ENCODE measurements around the gene NOP14. TPM values are rescaled to one million over a fixed set of nuclear protein-coding genes. Genes with fewer than 3 reads are reported as not detected.
"Not testable (repeated sequence)": the region's sequence is repeated elsewhere in the genome, so short reads cannot be mapped to it uniquely, and the experiment has no call there.

The NOP14 gene
- total RNA-seq, 1 experiment from 2014 or later: 19.2 TPM

DNA sequence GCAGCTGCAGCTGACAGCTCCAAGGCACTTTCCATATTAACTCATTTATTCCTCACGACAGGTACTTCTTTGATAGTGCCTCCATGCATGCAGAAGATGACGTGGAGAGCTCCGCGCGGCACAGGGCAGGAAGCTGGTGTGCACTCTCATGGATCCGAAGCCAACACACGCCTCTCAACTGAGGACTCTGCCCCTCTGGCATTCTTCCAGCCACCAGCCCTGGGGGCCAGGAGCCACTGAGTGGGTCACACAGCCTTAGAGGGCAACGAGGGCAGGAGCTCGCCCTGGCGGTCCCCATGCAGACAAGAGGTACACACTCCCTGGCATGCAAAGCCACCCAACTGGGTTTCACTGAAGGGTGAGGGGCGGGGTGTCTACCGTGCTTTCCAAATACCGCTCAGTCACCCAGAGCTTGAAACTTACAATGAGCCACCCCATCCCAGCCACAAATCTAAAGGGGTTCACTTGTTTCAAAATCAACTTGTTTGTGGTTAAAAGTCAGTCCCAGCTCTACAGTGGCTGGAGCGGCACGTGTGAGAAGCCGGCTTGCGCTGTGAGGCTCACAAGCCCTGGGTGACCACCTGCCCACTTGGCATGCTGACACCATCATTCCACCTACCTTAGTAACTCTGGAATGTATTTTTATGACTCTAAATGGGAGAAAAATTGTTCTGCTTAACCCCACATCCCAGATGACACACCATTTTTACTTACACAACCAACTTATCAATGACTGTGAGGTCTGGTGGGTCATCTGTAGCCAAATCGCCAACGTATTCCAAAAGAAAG, 16.2 kb downstream of the NOP14 start:
- DNase-seq: no peak
- Histone ChIP-seq H3K36me3 (ENCODE audit: insufficient read depth, low read length) (peaks cover 56% of the 10 kb centered on the region), H3K9ac (ENCODE audit: low read length) (no peak overlapping the region), H3K9me2 (replicated peaks; ENCODE audit: insufficient read depth, low read length) (no peaks in the 10 kb centered on the region), H3K27me3 (ENCODE audit: low read length) (no peaks in the 10 kb centered on the region), H3K4me3 (ENCODE audit: low read length) (no peak overlapping the region), H2AFZ (ENCODE audit: low read length) (no peak overlapping the region), H3K79me2 (ENCODE audit: low read length) (peaks cover 13% of the 10 kb centered on the region; the same call in 1 of the 2 replicates), H3K4me2 (ENCODE audit: low read depth, low read length, poor library complexity, severe bottlenecking) (no peak overlapping the region), H3K27ac (ENCODE audit: low read length) (no peak overlapping the region), H3K9me3 (ENCODE audit: low read length) (no peaks in the 10 kb centered on the region), H3K4me1 (ENCODE audit: low read length) (no peaks in the 10 kb centered on the region), H4K20me1 (ENCODE audit: insufficient read depth, low read depth, low read length) (peaks cover 15% of the 10 kb centered on the region; the same call in 1 of the 2 replicates)

DNA sequence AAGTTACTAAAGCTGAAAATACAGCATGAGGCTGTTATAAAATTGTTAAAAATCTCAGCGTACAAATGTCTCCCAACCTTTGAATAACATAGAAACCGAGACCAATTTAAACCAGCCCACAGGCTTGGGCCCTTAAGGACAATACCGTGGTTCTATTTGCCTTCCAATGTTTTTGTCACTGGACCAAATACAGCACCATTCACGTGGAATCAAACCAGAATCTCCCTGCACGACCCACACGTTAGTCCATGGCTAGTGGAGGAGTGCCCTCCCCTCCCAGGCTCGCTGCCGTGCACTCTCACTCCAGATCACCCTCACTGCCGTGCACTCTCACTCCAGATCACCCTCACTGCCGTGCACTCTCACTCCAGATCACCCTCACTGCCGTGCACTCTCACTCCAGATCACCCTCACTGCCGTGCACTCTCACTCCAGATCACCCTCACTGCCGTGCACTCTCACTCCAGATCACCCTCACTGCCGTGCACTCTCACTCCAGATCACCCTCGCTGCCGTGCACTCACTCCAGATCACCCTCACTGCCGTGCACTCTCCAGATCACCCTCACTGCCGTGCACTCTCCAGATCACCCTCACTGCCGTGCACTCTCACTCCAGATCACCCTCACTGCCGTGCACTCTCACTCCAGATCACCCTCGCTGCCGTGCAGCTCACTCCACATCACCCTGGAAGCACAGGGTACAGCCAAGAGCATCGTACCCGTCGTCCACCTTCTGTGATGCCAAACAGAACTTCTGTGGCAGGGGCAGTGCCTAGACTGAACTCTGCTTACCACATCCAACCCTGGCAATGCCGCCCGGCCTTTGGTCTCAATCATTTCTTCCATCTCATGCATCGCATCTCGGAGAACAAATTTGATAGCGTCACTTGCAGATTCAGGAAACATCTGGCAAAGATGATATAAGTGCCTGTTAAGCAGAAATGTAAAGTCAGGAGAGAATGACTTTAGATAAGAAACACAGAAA, 17.3 kb downstream of the NOP14 start:
- H3K4me3 ChIP-seq (ENCODE audit: low read length); H3K27ac ChIP-seq (ENCODE audit: low read length); H3K79me2 ChIP-seq (ENCODE audit: low read length); H3K9ac ChIP-seq (ENCODE audit: low read length); H2AFZ ChIP-seq (ENCODE audit: low read length); H3K27me3 ChIP-seq (ENCODE audit: low read length); H3K4me2 ChIP-seq (ENCODE audit: low read depth, low read length, poor library complexity, severe bottlenecking); H3K9me2 ChIP-seq (replicated peaks; ENCODE audit: insufficient read depth, low read length); H3K9me3 ChIP-seq (ENCODE audit: low read length); H3K4me1 ChIP-seq (ENCODE audit: low read length); DNase-seq: not testable (repeated sequence)
- Histone ChIP-seq H3K36me3 (ENCODE audit: insufficient read depth, low read length) (peaks cover 57% of the 10 kb centered on the region), H4K20me1 (ENCODE audit: insufficient read depth, low read depth, low read length) (peaks cover 13% of the 10 kb centered on the region; the same call in 1 of the 2 replicates)

DNA sequence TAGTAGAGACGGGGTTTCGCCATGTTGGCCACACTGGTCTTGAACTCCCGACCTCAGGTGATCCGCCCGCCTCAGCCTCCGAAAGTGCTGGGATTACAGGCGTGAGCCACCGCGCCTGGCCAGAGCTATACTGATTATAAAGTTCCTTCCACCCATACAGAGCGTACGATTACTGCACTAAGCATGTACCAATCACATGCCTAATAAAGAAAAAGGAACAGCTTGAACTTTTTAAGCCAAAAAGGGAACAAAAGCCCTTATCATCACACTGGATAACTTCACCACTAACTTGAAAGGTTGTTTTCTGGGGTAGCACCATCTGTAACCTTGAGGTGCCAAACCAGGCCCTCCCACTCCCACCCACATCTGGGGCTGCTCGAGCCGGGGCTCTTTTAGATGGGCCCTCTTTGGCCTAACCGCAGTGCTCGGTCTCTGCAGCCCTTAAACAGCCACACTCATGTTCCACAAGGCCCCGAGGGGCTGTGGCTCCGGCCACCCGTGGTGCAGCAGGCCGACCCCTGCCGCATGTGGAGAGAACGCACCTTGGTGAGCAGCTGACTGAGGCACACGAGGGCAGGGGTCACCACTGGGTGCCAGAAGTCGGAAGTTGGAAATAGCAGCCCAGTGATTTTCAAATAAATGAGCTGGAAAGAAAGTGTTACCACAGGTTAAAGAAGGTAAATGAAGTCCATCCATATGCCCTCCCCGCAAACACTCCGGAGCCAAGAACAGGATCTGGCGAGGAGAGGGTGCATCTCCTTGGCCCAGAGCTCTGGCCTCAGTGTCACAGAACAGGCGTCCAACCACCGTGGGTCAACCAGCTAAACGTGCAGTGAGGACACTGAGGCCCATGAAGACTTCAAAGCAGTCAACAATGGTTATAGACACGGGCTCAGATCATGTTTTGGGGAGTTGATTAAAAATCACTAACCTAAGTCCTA, 18.4 kb downstream of the NOP14 start:
- no peak overlapping the region for H3K9ac ChIP-seq (ENCODE audit: low read length)
- peaks cover 17% of the 10 kb centered on the region; the same call in 1 of the 2 replicates for H4K20me1 ChIP-seq (ENCODE audit: insufficient read depth, low read depth, low read length)
- H3K36me3 ChIP-seq (ENCODE audit: insufficient read depth, low read length): peaks cover 52% of the 10 kb centered on the region
- H3K4me1 ChIP-seq (ENCODE audit: low read length): no peaks in the 10 kb centered on the region
- no peak overlapping the region for H3K4me3 ChIP-seq (ENCODE audit: low read length)
- H3K9me2 ChIP-seq (replicated peaks; ENCODE audit: insufficient read depth, low read length): no peaks in the 10 kb centered on the region
- no peaks in the 10 kb centered on the region for H3K9me3 ChIP-seq (ENCODE audit: low read length)
- H3K27me3 ChIP-seq (ENCODE audit: low read length): no peaks in the 10 kb centered on the region
- H3K4me2 ChIP-seq (ENCODE audit: low read depth, low read length, poor library complexity, severe bottlenecking): no peak overlapping the region
- DNase-seq: no peak
- H3K79me2 ChIP-seq (ENCODE audit: low read length): 0 out of 2 replicates have a peak, but pooled peaks cover 4% of the 10 kb centered on the region
- no peak overlapping the region for H3K27ac ChIP-seq (ENCODE audit: low read length)
- H2AFZ ChIP-seq (ENCODE audit: low read length): no peak overlapping the region

DNA sequence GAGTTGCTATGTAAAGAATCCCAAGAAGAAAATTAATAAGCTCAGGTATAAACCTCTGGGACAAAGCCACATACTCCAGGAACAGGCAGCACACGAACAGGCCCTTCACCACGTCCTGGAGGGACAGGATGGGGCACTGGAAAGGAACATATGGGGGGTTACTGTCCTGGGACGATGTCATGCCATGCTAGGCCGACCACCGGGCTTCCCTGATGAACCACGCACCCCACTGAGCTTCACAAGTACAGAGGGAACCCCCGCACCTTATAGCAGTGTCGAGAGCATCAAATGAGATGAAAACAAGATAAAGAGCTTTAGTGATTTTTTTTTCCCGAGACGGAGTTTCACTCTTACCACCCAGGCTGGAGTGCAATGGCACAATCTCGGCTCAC, 19.1 kb downstream of the NOP14 start:
- H3K27ac ChIP-seq (ENCODE audit: low read length): no peak overlapping the region
- no peak overlapping the region for H3K4me2 ChIP-seq (ENCODE audit: low read depth, low read length, poor library complexity, severe bottlenecking)
- no peaks in the 10 kb centered on the region for H3K79me2 ChIP-seq (ENCODE audit: low read length)
- H3K4me1 ChIP-seq (ENCODE audit: low read length): no peaks in the 10 kb centered on the region
- peaks cover 53% of the 10 kb centered on the region for H3K36me3 ChIP-seq (ENCODE audit: insufficient read depth, low read length)
- H3K9me2 ChIP-seq (replicated peaks; ENCODE audit: insufficient read depth, low read length): no peaks in the 10 kb centered on the region
- no peak overlapping the region for H2AFZ ChIP-seq (ENCODE audit: low read length)
- no peak overlapping the region for H3K9ac ChIP-seq (ENCODE audit: low read length)
- H3K9me3 ChIP-seq (ENCODE audit: low read length): no peaks in the 10 kb centered on the region
- DNase-seq: no peak
- H4K20me1 ChIP-seq (ENCODE audit: insufficient read depth, low read depth, low read length): peaks cover 17% of the 10 kb centered on the region; the same call in 1 of the 2 replicates
- H3K4me3 ChIP-seq (ENCODE audit: low read length): no peak overlapping the region
- no peaks in the 10 kb centered on the region for H3K27me3 ChIP-seq (ENCODE audit: low read length)

DNA sequence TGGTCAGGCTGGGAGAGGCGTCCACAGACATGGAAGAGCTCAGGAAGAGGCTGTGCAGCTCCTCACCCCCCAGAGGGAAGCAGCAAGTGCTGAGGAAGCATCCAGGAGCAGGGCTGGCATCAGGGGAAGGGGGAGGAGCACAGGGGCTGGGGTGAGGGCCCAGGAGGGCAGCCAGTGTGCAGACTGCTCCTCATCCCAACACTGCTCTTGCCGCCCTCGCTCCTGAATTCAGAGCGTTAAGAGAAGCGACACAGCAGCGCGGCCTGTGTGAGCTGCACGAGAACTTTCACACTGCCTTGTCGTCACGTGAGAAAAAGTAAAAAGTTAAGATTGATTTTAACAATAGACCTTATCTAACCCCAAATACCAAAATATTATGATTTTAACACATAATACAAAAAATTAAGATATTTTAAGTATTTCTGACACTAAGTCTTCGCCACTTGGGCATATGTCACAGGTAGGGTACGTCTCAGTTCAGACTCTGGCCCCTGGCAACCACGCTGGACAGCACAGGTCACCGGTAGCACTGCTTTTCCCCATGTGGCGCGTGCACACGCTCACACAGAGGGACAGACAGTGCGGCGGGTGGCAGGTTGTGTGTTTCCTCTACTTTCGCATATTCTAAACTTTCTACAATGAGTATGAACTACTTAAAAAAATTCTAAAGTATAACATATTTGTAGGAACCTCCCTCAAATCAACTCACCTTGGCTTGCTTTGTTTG, 19.7 kb downstream of the NOP14 start:
- no peaks in the 10 kb centered on the region for H3K79me2 ChIP-seq (ENCODE audit: low read length)
- no peak overlapping the region for H3K4me2 ChIP-seq (ENCODE audit: low read depth, low read length, poor library complexity, severe bottlenecking)
- no peak overlapping the region for H3K9ac ChIP-seq (ENCODE audit: low read length)
- H3K27me3 ChIP-seq (ENCODE audit: low read length): no peaks in the 10 kb centered on the region
- H3K9me3 ChIP-seq (ENCODE audit: low read length): no peaks in the 10 kb centered on the region
- DNase-seq: no peak
- no peak overlapping the region for H2AFZ ChIP-seq (ENCODE audit: low read length)
- H3K4me1 ChIP-seq (ENCODE audit: low read length): no peaks in the 10 kb centered on the region
- H3K9me2 ChIP-seq (replicated peaks; ENCODE audit: insufficient read depth, low read length): no peaks in the 10 kb centered on the region
- no peak overlapping the region for H3K27ac ChIP-seq (ENCODE audit: low read length)
- peaks cover 52% of the 10 kb centered on the region for H3K36me3 ChIP-seq (ENCODE audit: insufficient read depth, low read length)
- no peak overlapping the region for H3K4me3 ChIP-seq (ENCODE audit: low read length)
- peaks cover 17% of the 10 kb centered on the region; the same call in 1 of the 2 replicates for H4K20me1 ChIP-seq (ENCODE audit: insufficient read depth, low read depth, low read length)

DNA sequence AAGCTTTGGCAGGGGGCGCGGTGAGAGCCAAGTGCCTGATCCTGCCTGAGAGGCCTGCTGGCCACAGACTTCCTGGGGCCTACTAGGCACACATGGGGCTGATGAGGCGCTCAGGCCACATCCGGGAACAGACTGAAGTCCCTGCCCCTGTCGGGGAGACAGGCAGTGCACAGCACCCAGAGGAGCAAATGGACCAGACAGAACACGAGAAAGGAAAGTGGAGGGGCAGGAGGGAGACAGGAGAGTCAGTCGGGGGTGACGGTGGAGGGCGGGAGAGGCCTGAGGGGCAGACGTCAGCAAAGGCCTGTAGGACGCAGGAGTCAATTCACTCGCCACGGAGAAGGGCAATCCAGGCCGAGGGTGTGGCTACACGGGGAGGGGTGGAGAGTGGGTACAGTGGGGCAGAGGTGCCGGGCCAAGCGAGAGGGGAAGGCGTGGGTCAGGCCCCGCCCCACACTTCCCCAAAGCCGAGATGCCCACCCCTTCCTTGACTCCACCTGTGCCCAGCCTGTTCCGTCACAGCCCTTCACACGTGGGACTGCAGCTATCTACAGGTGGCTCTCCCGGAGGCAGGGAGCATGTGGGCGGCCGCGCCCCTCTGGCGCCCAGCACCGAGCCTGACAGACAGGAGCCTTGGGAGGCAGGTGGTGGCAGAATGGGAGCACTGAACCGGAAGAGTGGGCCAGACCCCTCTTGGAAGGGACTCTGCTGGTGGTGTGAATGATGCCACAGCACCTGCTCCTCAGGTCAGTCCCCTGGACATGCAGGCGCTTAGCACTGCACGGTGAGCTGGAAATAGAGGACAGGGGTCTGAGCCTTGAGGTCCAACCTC, 20.5 kb downstream of the NOP14 start:
- H3K4me3 ChIP-seq (ENCODE audit: low read length): no peak overlapping the region
- H3K36me3 ChIP-seq (ENCODE audit: insufficient read depth, low read length): peaks cover 51% of the 10 kb centered on the region
- no peaks in the 10 kb centered on the region for H3K79me2 ChIP-seq (ENCODE audit: low read length)
- no peaks in the 10 kb centered on the region for H3K9me3 ChIP-seq (ENCODE audit: low read length)
- no peak overlapping the region for H3K4me2 ChIP-seq (ENCODE audit: low read depth, low read length, poor library complexity, severe bottlenecking)
- no peak overlapping the region for H3K9ac ChIP-seq (ENCODE audit: low read length)
- no peak for DNase-seq
- H3K27ac ChIP-seq (ENCODE audit: low read length): no peak overlapping the region
- no peak overlapping the region for H2AFZ ChIP-seq (ENCODE audit: low read length)
- H3K9me2 ChIP-seq (replicated peaks; ENCODE audit: insufficient read depth, low read length): no peaks in the 10 kb centered on the region
- peaks cover 3% of the 10 kb centered on the region for H3K4me1 ChIP-seq (ENCODE audit: low read length)
- no peaks in the 10 kb centered on the region for H3K27me3 ChIP-seq (ENCODE audit: low read length)
- peaks cover 13% of the 10 kb centered on the region; the same call in 1 of the 2 replicates for H4K20me1 ChIP-seq (ENCODE audit: insufficient read depth, low read depth, low read length)

All from Karpas-422 (cell line).